Trophoblast cell (in vitro differentiated cells and primary cell): ENCODE data around the gene CENPP.

ENCODE experiments used
- DNase-seq, 2 donors: peaks; one replicate each; pipeline ENCODE4 v3.0.0-alpha.2; 2016
- H2AFZ ChIP-seq: 2 replicates; pipeline ENCODE4 v1.6.1; 2013; ENCODE audit warnings: low read length, moderate library complexity, mild to moderate bottlenecking; ENCODE audit not compliant: insufficient read depth, poor library complexity
- H2AK5ac ChIP-seq: 2 replicates; pipeline ENCODE4 v1.6.1; 2013; ENCODE audit warnings: mild to moderate bottlenecking, low read length
- H2BK120ac ChIP-seq: 2 replicates; pipeline ENCODE4 v1.6.1; 2013; ENCODE audit warnings: low read length, mild to moderate bottlenecking, moderate library complexity; ENCODE audit not compliant: insufficient read depth, poor library complexity
- H2BK12ac ChIP-seq: 2 replicates; pipeline ENCODE4 v1.6.1; 2013; ENCODE audit warnings: mild to moderate bottlenecking, low read length, moderate library complexity
- H2BK5ac ChIP-seq: 2 replicates; pipeline ENCODE4 v1.6.1; 2013; ENCODE audit warnings: low read length, low read depth, moderate library complexity, mild to moderate bottlenecking; ENCODE audit not compliant: poor library complexity
- H3K14ac ChIP-seq: 2 replicates; pipeline ENCODE4 v1.6.1; 2013; ENCODE audit warnings: mild to moderate bottlenecking, low read length
- H3K18ac ChIP-seq: 2 replicates; pipeline ENCODE4 v1.6.1; 2013; ENCODE audit warnings: mild to moderate bottlenecking, low read length
- H3K23ac ChIP-seq: 2 replicates; pipeline ENCODE4 v1.6.1; 2013; ENCODE audit warnings: low read length
- H3K27ac ChIP-seq: 2 replicates; pipeline ENCODE4 v1.5.1; 2013; ENCODE audit warnings: low read depth, mild to moderate bottlenecking, inconsistent platforms, low read length, moderate library complexity
- H3K27me3 ChIP-seq: 2 replicates; pipeline ENCODE4 v1.6.1; 2013; ENCODE audit warnings: inconsistent platforms, mild to moderate bottlenecking, low read length, moderate library complexity; ENCODE audit not compliant: insufficient read depth
- H3K36me3 ChIP-seq, 2 experiments: 1 replicate in 1 of 2; 2 replicates in 1 of 2; pipeline ENCODE4 v1.6.1; 2013; ENCODE audit warnings: low read length in 2 of 2, mild to moderate bottlenecking in 2 of 2, moderate library complexity in 1 of 2; ENCODE audit not compliant: insufficient read depth in 2 of 2, control insufficient read depth in 1 of 2
- H3K4ac ChIP-seq: 2 replicates; pipeline ENCODE4 v1.6.1; 2013; ENCODE audit warnings: low read depth, mild to moderate bottlenecking, low read length, moderate library complexity
- H3K4me1 ChIP-seq, 2 experiments: 1 replicate in 1 of 2; 2 replicates in 1 of 2; pipeline ENCODE4 v1.6.1; 2013; ENCODE audit warnings: low read length in 2 of 2, mild to moderate bottlenecking in 2 of 2, moderate library complexity in 1 of 2; ENCODE audit not compliant: insufficient read depth in 2 of 2, control insufficient read depth in 1 of 2
- H3K4me2 ChIP-seq: 2 replicates; pipeline ENCODE4 v1.6.1; 2013; ENCODE audit warnings: inconsistent platforms, mild to moderate bottlenecking, low read length, moderate library complexity
- H3K4me3 ChIP-seq: 2 replicates; pipeline ENCODE4 v1.5.1; 2013; ENCODE audit warnings: mild to moderate bottlenecking, low read depth, low read length, inconsistent platforms
- H3K79me1 ChIP-seq: one replicate; pipeline ENCODE4 v1.6.1; 2013; ENCODE audit warnings: low read length
- H3K79me2 ChIP-seq: 2 replicates; pipeline ENCODE4 v1.6.1; 2013; ENCODE audit warnings: low read length, mild to moderate bottlenecking; ENCODE audit not compliant: control insufficient read depth, insufficient read depth, poor library complexity
- H3K9ac ChIP-seq: 2 replicates; pipeline ENCODE4 v1.6.1; 2013; ENCODE audit warnings: mild to moderate bottlenecking, low read length
- H3K9me3 ChIP-seq: 2 replicates; pipeline ENCODE4 v1.6.1; 2013; ENCODE audit warnings: low read depth, mild to moderate bottlenecking, control low read depth, inconsistent platforms, low read length; ENCODE audit not compliant: insufficient read depth
- H4K12ac ChIP-seq: 2 replicates; pipeline ENCODE4 v1.6.1; 2013; ENCODE audit warnings: low read depth, mild to moderate bottlenecking, low read length, moderate library complexity
- H4K8ac ChIP-seq: 2 replicates; pipeline ENCODE4 v1.6.1; 2013; ENCODE audit warnings: low read depth, mild to moderate bottlenecking, low read length, moderate library complexity
- H4K91ac ChIP-seq: one replicate; pipeline ENCODE4 v1.6.1; 2013; ENCODE audit warnings: low read depth, mild to moderate bottlenecking, low read length, moderate library complexity
- WGBS: extraction: QIAGEN DNeasy Blood & Tissue Kit; methylation state at CpG from one replicate; pipeline ENCODE4 v1.1.7; 2013; ENCODE audit warnings: missing lambda C conversion rate; ENCODE audit not compliant: insufficient read length, insufficient coverage; ENCODE audit errors: extremely low coverage; 5-methylcytosine and 5-hydroxymethylcytosine counted together

CENPP gene

GRCh38 chr9:92547356-92547755 is 221.6 kb downstream of the CENPP start:
- Histone ChIP-seq H3K36me3 (no peaks in the 10 kb centered on the region), H3K9me3 (peaks cover 3% of the 10 kb centered on the region), H4K12ac (no peak overlapping the region), H3K4me1 (peaks cover 0 to 4% of the 10 kb centered on the region in 2 experiments), H2BK12ac (no peak overlapping the region), H3K79me1 (no peaks in the 10 kb centered on the region), H3K27ac (no peak overlapping the region), H3K4me3 (no peak overlapping the region), H3K79me2 (no peaks in the 10 kb centered on the region), H3K27me3 (no peaks in the 10 kb centered on the region), H2AFZ (no peak overlapping the region), H3K9ac (no peak overlapping the region), H3K23ac (no peak overlapping the region), H4K91ac (no peak overlapping the region), H4K8ac (no peak overlapping the region), H2BK5ac (no peak overlapping the region), H3K4me2 (no peak overlapping the region), H3K14ac (no peak overlapping the region), H3K4ac (no peak overlapping the region), H2AK5ac (no peak overlapping the region), H2BK120ac (no peak overlapping the region), H3K18ac (no peak overlapping the region)
- no CpG with 5 or more reads among the region's 3 CpGs for WGBS
- DNase-seq, result peak in 1 of 2 donors; percentile 21

GRCh38 chr9:92550765-92551164 is 225.0 kb downstream of the CENPP start:
- Histone ChIP-seq H3K27ac (no peak overlapping the region), H3K9me3 (no peaks in the 10 kb centered on the region), H4K91ac (no peak overlapping the region), H3K4ac (no peak overlapping the region), H3K4me3 (no peak overlapping the region), H3K79me1 (no peaks in the 10 kb centered on the region), H2BK5ac (no peak overlapping the region), H2AFZ (no peak overlapping the region), H3K27me3 (no peaks in the 10 kb centered on the region), H3K18ac (no peak overlapping the region), H2BK120ac (no peak overlapping the region), H3K9ac (no peak overlapping the region), H4K8ac (no peak overlapping the region), H3K14ac (no peak overlapping the region), H3K4me2 (peak overlapping the region; percentile 14), H3K4me1 (peaks cover 0 to 4% of the 10 kb centered on the region in 2 experiments), H2AK5ac (no peak overlapping the region), H3K79me2 (no peaks in the 10 kb centered on the region), H3K23ac (no peak overlapping the region), H2BK12ac (no peak overlapping the region), H4K12ac (no peak overlapping the region), H3K36me3 (no peaks in the 10 kb centered on the region)
- no peak for DNase-seq
- WGBS, result no CpG with 5 or more reads among the region's 2 CpGs

DNA sequence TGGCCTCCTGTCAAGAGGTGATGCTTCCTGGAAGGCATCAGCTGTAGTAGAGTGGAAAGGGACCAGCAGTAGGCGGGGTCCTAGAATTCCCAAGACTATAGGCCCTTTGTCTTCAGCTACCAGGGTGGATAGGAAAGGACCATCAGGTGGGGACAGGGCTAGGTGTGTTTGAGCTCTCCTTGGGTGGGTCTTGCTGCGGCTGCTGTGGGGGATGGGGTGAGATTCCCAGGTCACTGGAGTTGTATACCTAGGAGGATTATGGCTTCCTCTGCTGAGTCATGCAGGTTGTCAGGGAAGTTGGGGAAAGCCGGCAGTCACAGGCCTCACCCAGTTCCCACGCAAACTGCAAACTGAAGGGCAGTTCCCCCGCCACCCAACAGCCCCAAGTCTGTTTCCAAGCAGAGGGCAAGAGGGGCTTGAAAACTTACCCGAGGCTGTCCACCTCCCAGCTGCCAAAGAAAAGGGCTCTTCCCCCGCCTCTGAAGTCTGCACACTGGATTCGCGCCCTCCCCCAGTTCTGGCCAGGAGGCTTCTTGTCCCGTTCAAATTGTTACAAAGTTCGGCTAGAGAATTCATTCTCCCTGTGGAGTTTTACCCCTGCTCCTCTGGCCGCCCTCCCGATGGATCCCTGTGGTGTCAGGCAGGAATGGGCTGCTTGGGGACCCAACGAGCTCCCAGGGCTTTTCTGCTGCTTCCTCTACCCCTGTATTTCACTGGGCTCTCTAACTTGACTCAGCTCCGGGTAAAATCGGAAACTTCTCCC is 233.0 kb downstream of the CENPP start:
- no peak overlapping the region for H3K27ac ChIP-seq
- peak overlapping the region; percentile 24 for H2BK120ac ChIP-seq
- H3K14ac ChIP-seq, result no peak overlapping the region
- no peak overlapping the region for H3K4me3 ChIP-seq
- H2AK5ac ChIP-seq, result no peak overlapping the region
- no peak for DNase-seq
- peak overlapping the region; percentile 43 for H2BK12ac ChIP-seq
- no peak overlapping the region for H3K9ac ChIP-seq
- peak overlapping the region; percentile 33 for H3K18ac ChIP-seq
- no CpG with 5 or more reads among the region's 16 CpGs for WGBS
- H3K79me1 ChIP-seq, result peaks cover 2% of the 10 kb centered on the region
- H3K36me3 ChIP-seq, result no peaks in the 10 kb centered on the region
- peak overlapping the region; percentile 77 for H2AFZ ChIP-seq
- H3K4me1 ChIP-seq, result peaks cover 0 to 6% of the 10 kb centered on the region in 2 experiments
- peak overlapping the region; percentile 18 for H4K12ac ChIP-seq
- H3K79me2 ChIP-seq, result no peaks in the 10 kb centered on the region
- no peaks in the 10 kb centered on the region for H3K27me3 ChIP-seq
- H3K23ac ChIP-seq, result no peak overlapping the region
- no peak overlapping the region for H2BK5ac ChIP-seq
- peak overlapping the region; percentile 16 for H4K8ac ChIP-seq
- peak overlapping the region; percentile 18 for H4K91ac ChIP-seq
- H3K4ac ChIP-seq, result no peak overlapping the region
- no peaks in the 10 kb centered on the region for H3K9me3 ChIP-seq
- H3K4me2 ChIP-seq, result no peak overlapping the region

GRCh38 chr9:92561374-92562330 is 235.9 kb downstream of the CENPP start:
- Histone ChIP-seq H3K79me2 (no peaks in the 10 kb centered on the region), H3K4me1 (peaks cover 0 to 6% of the 10 kb centered on the region in 2 experiments), H4K12ac (no peak overlapping the region), H3K36me3 (no peaks in the 10 kb centered on the region), H3K9me3 (no peaks in the 10 kb centered on the region), H2AK5ac (no peak overlapping the region), H3K9ac (no peak overlapping the region), H3K4me3 (no peak overlapping the region), H4K8ac (no peak overlapping the region), H3K23ac (no peak overlapping the region), H2BK120ac (no peak overlapping the region), H3K27me3 (no peaks in the 10 kb centered on the region), H3K79me1 (peaks cover 2% of the 10 kb centered on the region), H2AFZ (no peak overlapping the region), H3K4me2 (no peak overlapping the region), H3K27ac (no peak overlapping the region), H3K18ac (no peak overlapping the region), H2BK5ac (no peak overlapping the region), H3K4ac (no peak overlapping the region), H3K14ac (no peak overlapping the region), H4K91ac (no peak overlapping the region), H2BK12ac (no peak overlapping the region)
- DNase-seq, result no peak
- no CpG with 5 or more reads among the region's 5 CpGs for WGBS
